ENCODE measurements around the gene PCDHGB7.
"Not testable (repeated sequence)": the region's sequence is repeated elsewhere in the genome, so short reads cannot be mapped to it uniquely, and the experiment has no call there.

The PCDHGB7 gene

DNA sequence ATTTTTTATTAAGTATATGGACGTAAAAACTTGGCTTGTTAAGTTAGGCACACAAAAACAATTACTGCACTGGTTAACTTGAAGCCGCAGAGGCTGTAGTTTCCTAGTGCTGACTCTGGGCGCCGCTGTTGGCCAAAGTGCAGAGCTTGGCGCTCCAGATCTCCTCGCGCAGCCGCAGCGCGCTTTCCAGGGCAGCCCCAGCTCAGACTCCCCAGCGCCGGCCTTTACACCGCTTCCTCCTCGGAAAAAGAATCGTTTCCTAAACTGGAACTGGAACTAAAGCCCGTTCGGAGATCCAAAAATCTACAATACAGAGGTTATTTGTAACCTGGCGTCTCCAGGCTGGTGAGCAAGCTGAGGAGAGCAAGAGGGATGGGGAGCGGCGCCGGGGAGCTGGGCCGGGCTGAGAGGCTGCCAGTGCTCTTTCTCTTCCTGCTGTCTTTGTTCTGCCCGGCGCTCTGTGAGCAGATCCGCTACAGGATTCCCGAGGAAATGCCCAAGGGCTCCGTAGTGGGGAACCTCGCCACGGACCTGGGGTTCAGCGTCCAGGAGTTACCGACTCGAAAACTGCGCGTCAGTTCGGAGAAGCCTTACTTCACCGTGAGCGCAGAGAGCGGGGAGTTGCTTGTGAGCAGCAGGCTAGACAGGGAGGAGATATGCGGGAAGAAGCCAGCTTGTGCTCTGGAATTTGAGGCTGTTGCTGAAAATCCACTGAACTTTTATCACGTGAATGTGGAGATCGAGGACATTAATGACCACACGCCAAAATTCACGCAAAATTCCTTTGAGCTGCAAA is 19.5 kb upstream of the PCDHGB7 start, which contains the start of gene PCDHGB5:
PCDHGB5 (plus strand) TSS at position 192 of the 796 bp plus-strand sequence; CDS start at position 373, 181 bp downstream.
- not testable (repeated sequence) for DNase-seq (ENCODE audit: low read depth in 2 of 2)

DNA sequence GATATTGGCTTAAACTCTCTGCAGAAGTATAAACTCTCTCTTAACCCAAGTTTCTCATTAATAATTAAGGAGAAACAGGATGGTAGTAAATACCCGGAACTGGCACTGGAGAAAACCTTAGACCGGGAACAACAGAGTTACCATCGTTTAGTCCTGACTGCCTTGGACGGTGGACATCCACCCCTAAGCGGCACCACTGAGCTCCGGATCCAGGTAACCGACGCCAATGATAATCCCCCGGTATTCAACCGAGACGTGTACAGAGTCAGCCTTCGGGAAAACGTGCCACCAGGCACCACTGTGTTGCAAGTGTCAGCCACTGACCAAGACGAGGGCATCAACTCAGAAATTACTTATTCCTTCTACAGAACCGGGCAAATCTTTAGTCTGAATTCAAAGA is 18.9 kb upstream of the PCDHGB7 start:
- no peak for DNase-seq (ENCODE audit: low read depth in 2 of 2)

DNA sequence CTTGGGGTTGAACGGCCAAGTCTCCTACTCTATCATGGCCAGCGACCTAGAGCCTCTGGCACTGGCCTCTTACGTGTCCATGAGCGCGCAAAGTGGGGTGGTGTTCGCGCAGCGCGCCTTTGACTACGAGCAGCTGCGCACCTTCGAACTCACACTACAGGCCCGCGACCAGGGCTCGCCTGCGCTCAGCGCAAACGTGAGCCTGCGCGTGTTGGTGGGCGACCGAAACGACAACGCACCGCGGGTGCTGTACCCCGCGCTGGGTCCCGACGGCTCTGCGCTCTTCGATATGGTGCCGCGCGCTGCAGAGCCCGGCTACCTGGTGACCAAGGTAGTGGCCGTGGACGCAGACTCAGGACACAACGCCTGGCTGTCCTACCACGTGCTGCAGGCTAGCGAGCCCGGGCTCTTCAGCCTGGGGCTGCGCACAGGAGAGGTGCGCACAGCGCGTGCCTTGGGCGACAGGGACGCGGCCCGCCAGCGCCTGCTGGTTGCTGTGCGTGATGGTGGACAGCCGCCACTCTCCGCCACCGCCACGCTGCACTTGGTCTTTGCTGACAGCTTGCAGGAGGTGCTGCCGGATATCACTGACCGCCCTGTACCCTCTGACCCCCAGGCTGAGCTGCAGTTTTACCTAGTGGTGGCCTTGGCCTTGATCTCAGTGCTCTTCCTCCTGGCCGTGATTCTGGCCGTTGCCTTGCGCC is 17.8 kb upstream of the PCDHGB7 start:
- DNase-seq (ENCODE audit: low read depth in 2 of 2), result no peak

DNA sequence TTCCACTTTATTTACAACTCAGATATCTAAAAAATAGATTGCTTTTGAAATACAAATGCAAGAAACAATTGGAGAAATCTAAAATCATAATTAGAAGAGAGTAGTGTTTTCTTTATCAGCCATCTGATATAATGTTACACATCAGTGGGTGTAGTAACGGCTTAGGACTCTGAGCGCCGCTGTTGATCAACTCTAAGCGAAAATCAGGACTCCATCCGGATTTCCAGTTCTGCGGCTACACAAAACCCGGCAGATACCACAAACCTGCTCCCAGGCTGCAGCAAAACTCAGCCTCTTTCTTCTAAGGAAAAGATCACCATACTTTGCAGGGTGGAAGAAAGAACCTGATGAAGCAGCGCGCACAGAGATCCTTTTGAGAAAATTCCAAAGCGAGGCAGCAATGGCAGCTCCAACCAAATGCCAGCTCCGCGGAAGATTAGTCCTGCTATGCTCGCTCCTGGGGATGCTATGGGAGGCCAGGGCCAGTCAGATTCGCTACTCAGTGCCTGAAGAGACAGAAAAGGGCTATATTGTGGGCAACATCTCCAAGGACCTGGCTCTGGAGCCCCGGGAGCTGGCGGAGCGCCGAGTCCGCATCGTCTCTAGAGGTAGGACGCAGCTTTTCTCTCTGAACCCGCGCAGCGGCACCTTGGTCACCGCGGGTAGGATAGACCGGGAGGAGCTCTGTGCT is 14.8 kb upstream of the PCDHGB7 start, which contains the start of gene PCDHGA9:
PCDHGA9 (plus strand) TSS at position 226 of the 691 bp plus-strand sequence; CDS start at position 401, 175 bp downstream.
- no peak for DNase-seq (ENCODE audit: low read depth in 2 of 2)

DNA sequence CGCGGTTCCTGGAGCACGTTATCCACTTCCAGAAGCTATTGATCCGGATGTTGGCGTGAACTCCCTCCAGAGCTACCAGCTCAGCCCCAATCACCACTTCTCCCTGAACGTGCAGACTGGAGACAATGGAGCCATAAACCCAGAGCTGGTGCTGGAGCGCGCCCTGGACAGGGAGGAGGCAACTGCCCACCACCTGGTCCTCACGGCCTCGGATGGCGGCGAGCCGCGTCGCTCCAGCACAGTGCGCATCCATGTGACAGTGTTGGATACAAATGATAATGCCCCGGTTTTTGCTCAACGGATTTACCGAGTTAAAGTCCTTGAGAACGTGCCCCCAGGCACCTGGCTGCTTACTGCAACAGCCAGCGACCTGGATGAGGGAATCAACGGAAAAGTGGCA is 14.1 kb upstream of the PCDHGB7 start:
- no peak for DNase-seq (ENCODE audit: low read depth in 2 of 2)

DNA sequence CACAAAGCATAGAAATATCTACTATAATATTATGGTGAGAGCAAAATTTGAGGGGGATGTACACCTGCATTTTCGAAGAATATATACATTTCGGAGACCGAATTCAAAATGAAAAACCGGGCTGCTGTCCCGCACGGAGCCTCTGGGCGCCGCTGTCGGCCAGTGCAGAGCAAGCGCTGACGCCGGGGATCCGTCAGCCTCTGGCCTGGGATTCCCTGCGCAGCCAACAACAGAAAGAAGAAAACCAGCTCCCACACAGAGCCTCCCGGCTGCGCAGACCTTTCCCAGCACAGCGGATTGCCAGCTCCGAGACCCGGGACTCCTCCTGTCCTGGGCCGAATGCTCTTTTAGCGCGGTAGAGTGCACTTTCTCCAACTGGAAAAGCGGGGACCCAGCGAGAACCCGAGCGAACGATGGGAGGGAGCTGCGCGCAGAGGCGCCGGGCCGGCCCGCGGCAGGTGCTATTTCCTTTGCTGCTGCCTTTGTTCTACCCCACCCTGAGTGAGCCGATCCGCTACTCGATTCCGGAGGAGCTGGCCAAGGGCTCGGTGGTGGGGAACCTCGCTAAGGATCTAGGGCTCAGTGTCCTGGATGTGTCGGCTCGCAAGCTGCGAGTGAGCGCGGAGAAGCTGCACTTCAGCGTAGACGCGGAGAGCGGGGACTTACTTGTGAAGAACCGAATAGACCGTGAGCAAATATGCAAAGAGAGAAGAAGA is 9.5 kb upstream of the PCDHGB7 start, which contains the start of gene PCDHGB6:
PCDHGB6 (plus strand) TSS at position 232 of the 716 bp plus-strand sequence; CDS start at position 414, 182 bp downstream.
- DNase-seq (ENCODE audit: low read depth in 2 of 2), result peak in 1 of 2 donors; percentile 23

DNA sequence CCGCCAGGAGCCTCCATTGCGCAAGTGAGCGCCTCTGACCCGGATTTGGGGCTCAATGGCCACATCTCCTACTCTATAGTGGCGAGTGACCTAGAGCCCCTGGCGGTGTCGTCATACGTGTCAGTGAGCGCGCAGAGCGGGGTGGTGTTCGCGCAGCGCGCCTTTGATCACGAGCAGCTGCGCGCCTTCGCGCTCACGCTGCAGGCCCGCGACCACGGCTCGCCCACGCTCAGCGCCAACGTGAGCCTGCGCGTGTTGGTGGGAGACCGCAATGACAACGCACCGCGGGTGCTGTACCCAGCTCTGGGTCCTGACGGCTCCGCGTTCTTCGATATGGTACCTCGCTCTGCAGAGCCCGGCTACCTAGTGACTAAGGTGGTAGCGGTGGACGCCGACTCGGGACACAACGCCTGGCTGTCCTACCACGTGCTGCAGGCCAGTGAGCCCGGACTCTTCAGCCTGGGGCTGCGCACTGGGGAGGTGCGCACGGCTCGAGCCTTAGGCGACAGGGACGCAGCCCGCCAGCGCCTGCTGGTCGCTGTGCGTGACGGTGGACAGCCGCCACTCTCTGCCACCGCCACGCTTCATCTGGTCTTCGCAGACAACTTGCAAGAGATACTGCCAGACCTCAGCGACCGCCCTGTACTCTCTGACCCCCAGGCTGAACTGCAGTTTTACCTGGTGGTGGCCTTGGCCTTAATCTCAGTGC is 7.7 kb upstream of the PCDHGB7 start:
- DNase-seq (ENCODE audit: low read depth in 2 of 2), result no peak

DNA sequence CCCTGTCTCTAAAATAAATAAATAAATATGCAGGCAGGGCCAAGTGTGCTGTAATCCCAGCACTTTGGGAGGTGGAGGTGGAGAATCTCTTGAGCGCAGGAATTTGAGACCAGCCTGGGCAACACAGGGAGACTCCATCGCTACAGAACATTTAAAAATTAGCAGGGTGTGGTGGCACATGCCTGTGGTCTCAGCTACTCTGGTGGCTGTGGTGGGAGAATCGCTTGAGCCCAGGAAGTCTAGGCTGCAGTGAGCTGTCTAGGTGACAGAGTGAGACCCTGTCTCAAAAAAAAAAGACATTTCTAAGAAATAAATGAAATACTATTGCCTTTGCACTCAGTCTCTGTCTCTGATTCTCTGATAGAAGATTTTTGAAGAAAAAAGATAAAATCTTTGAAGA is 5.9 kb upstream of the PCDHGB7 start:
- DNase-seq (ENCODE audit: low read depth in 2 of 2), result no peak

DNA sequence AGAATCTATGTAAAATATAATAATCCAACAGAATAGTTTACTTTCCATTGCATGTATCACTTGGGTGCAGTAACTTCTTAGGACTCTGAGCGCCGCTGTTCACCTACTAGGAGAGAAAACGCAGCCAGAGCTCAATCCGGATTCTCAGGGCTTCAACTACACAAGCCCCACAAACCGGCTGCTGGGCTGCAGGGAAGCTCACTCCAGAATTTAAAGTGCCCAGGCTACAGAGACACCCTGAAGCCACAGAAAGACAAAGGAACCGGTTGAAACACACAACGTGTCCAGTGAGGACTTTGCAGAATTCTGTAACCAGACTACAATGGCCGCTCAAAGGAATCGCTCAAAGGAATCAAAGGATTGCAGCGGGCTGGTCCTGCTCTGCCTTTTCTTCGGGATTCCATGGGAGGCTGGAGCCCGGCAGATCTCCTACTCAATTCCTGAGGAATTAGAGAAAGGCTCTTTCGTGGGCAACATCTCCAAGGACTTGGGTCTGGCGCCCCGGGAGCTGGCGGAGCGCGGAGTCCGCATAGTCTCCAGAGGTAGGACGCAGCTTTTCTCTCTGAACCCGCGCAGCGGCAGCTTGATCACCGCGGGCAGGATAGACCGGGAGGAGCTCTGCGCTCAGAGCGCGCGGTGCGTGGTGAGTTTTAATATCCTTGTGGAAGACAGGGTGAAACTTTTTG is 4.5 kb upstream of the PCDHGB7 start, which contains the start of gene PCDHGA10:
PCDHGA10 (plus strand) TSS at position 134 of the 686 bp plus-strand sequence; CDS start at position 323, 189 bp downstream.
- DNase-seq (ENCODE audit: low read depth in 2 of 2), result no peak

DNA sequence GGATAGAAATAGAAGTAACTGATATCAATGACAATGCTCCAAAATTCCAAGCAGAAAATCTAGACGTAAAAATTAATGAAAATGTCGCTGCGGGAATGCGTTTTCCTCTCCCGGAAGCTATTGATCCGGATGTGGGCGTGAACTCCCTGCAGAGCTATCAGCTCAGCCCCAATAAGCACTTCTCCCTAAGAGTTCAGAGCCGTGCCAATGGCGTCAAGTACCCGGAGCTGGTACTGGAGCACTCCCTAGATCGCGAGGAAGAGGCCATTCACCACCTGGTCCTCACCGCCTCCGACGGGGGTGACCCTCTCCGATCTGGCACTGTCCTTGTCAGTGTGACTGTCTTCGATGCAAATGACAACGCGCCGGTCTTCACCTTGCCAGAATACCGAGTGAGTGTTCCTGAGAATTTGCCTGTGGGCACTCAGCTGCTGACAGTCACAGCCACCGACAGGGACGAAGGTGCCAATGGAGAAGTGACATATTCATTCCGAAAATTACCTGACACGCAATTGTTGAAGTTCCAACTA is 3.9 kb upstream of the PCDHGB7 start:
- no peak for DNase-seq (ENCODE audit: low read depth in 2 of 2)

DNA sequence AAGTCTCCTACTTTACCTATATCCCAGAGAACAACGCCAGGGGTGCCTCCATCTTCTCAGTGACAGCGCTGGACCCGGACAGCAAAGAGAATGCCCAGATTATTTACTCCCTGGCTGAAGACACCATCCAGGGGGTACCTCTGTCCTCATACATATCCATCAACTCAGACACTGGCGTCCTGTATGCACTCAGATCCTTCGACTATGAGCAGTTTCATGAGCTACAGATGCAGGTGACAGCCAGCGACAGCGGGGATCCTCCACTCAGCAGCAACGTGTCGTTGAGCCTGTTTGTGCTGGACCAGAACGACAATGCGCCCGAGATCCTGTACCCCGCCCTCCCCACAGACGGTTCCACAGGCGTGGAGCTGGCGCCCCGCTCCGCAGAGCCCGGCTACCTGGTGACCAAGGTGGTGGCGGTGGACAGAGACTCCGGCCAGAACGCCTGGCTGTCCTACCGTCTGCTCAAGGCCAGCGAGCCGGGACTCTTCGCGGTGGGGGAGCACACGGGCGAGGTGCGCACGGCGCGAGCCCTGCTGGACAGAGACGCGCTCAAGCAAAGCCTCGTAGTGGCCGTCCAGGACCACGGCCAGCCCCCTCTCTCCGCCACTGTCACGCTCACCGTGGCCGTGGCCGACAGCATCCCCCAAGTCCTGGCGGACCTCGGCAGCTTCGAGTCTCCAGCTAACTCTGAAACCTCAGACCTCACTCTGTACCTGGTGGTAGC is 2.8 kb upstream of the PCDHGB7 start:
- DNase-seq (ENCODE audit: low read depth in 2 of 2), result not testable (repeated sequence)

DNA sequence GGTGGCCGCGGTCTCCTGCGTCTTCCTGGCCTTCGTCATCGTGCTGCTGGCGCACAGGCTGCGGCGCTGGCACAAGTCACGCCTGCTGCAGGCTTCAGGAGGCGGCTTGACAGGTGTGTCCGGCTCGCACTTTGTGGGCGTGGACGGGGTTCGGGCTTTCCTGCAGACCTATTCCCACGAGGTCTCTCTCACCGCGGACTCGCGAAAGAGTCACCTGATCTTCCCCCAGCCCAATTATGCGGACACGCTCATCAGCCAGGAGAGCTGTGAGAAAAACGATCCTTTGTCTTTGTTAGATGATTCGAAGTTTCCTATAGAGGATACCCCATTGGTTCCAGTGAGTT is 2.2 kb upstream of the PCDHGB7 start:
- DNase-seq (ENCODE audit: low read depth in 2 of 2), result not testable (repeated sequence)

DNA sequence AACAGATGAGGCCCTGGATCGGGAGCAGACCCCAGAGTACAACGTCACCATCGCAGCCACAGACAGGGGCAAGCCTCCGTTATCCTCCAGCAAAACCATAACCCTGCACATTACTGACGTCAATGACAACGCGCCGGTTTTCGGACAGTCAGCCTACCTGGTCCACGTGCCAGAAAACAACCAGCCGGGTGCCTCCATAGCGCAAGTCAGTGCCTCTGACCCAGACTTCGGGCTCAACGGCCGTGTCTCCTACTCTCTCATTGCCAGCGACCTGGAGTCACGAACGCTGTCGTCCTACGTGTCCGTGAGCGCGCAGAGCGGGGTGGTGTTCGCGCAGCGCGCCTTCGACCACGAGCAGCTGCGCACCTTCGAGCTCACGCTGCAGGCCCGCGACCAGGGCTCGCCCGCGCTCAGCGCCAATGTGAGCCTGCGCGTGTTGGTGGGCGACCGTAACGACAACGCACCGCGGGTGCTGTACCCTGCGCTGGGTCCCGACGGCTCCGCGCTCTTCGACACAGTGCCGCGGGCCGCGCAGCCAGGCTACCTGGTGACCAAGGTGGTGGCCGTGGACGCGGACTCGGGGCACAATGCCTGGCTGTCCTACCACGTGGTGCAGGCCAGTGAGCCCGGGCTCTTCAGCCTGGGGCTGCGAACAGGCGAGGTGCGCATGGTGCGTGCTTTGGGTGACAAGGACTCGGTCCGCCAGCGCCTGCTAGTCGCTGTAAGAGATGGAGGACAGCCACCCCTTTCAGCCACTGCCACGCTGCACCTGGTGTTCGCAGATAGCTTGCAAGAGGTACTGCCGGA is 1.8 kb downstream of the PCDHGB7 start:
- DNase-seq (ENCODE audit: low read depth in 2 of 2), result no peak

DNA sequence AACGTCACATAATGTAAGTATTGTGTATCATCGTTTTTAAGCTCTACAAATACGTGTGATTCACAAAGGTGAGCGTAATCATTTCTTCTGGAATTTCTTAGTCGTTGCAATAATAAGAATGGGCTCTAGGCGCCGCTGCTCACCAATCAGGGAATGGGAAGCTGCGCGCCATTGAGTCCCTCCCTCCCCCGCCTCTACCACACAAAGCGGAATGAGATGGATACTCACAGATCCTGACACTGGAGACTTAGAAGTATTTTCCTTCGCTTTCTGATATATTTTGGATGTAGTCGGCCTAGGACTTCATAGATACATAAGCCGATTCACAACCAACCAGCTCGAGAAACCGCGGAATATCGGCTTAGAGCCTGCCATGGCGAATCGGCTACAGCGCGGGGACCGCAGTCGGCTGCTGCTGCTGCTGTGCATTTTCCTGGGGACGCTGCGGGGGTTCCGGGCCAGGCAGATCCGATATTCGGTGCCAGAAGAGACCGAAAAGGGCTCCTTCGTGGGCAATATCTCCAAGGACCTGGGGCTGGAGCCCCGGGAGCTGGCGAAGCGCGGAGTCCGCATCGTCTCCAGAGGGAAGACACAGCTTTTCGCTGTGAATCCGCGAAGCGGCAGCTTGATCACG is 3.5 kb downstream of the PCDHGB7 start, which contains the start of gene PCDHGA11:
PCDHGA11 (plus strand) TSS at position 197 of the 634 bp plus-strand sequence; CDS start at position 374, 177 bp downstream.
- DNase-seq (ENCODE audit: low read depth in 2 of 2), result no peak

DNA sequence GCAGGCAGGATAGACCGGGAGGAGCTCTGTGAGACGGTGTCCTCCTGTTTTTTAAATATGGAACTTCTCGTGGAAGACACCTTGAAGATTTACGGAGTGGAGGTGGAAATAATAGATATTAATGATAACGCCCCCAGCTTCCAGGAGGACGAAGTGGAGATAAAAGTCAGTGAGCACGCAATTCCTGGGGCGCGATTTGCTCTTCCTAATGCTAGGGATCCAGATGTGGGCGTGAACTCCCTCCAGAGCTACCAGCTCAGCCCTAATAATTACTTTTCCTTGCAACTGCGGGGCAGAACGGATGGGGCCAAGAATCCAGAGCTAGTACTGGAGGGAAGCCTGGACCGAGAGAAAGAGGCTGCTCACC is 4.0 kb downstream of the PCDHGB7 start:
- DNase-seq (ENCODE audit: low read depth in 2 of 2), result no peak

DNA sequence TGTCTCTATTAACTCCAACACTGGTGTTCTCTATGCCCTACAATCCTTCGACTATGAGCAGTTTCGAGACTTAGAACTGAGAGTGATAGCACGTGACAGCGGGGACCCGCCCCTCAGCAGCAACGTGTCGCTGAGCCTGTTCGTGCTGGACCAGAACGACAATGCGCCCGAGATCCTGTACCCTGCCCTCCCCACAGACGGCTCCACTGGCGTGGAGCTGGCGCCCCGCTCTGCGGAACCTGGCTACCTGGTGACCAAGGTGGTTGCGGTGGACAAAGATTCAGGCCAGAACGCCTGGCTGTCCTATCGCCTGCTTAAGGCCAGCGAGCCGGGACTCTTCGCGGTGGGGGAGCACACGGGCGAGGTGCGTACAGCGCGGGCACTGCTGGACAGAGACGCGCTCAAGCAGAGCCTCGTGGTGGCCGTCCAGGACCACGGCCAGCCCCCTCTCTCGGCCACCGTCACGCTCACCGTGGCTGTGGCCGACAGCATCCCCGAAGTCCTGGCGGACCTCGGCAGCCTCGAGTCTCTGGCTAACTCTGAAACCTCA is 5.3 kb downstream of the PCDHGB7 start:
- DNase-seq (ENCODE audit: low read depth in 2 of 2), result no peak

DNA sequence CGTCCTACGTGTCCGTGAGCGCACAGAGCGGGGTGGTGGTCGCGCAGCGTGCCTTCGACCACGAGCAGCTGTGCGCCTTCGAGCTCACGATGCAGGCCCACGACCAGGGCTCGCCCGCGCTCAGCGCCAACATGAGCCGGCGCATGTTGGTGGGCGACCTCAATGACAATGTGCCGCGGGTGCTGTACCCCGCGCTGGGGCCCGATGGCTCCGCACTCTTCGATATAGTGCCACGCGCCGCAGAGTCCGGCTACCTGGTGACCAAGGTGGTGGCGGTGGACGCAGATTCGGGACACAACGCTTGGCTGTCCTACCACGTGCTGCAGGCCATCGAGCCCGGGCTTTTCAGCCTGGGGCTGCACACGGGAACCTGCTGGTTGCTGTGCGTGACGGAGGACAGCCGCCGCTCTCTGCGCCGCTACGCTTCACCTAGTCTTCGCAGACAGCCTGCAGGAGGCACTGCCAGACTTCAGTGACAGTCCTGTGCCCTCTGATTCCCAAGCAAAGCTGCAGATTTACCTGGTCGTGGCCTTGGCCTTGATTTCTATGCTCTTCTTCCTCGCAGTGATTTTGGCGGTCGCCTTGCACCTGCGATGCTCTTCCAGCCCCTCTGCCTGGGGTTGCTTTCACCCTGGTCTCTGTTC is 10.4 kb downstream of the PCDHGB7 start:
- DNase-seq (ENCODE audit: low read depth in 2 of 2), result no peak
